Activated CD4-positive, alpha-beta T cell treated with anti-CD3 and anti-CD28 coated beads, Interleukin-2, Interleukin-4, amounts not matched to agents 100 ng/mL and 50 ng/mL, durations not matched to agents 16 hours and 8 hours (primary cell): ENCODE data around the gene ODF2.
"Not testable (repeated sequence)": the region's sequence is repeated elsewhere in the genome, so short reads cannot be mapped to it uniquely, and the experiment has no call there.

Experiments used
- DNase-seq: peaks from one replicate; pipeline ENCODE4 v3.0.0-alpha.2; 2020; ENCODE audit warnings: low spot score

Gene ODF2

GRCh38 chr9:128484686-128485413 is 29.0 kb downstream of the ODF2 start:
- DNase-seq, result no peak

- DNase-seq, result no peak
Measured at GRCh38 chr9:128485414-128485855, 29.6 kb downstream of the ODF2 start.

GRCh38 chr9:128486201-128486600 is 30.4 kb downstream of the ODF2 start:
- DNase-seq, result no peak

- DNase-seq, result no peak
Measured at GRCh38 chr9:128493424-128493823, 37.6 kb downstream of the ODF2 start.

GRCh38 chr9:128494108-128494745 is 38.4 kb downstream of the ODF2 start:
- no peak for DNase-seq

GRCh38 chr9:128494746-128495129 is 38.9 kb downstream of the ODF2 start:
- DNase-seq, result no peak

GRCh38 chr9:128495296-128495695 is 39.5 kb downstream of the ODF2 start:
- DNase-seq, result no peak

GRCh38 chr9:128495804-128496417 is 40.1 kb downstream of the ODF2 start:
- no peak for DNase-seq

GRCh38 chr9:128497824-128498610 is 42.2 kb downstream of the ODF2 start:
- DNase-seq, result no peak

GRCh38 chr9:128498911-128499310 is 43.1 kb downstream of the ODF2 start:
- no peak for DNase-seq

GRCh38 chr9:128499920-128500319 is 44.1 kb downstream of the ODF2 start:
- no peak for DNase-seq

- DNase-seq, result not testable (repeated sequence)
Measured at GRCh38 chr9:128503415-128503825, 47.6 kb downstream of the ODF2 start.

GRCh38 chr9:128503870-128504269 is 48.1 kb downstream of the ODF2 start:
- no peak for DNase-seq

GRCh38 chr9:128504485-128505413 is 48.9 kb downstream of the ODF2 start, which contains the start of gene GLE1:
TSS of gene GLE1 (plus strand) at chr9:128504719. CDS start at chr9:128504806, 87 bp downstream.
- DNase-seq, result peak; percentile 97

- no peak for DNase-seq
Measured at GRCh38 chr9:128505414-128505765, 49.6 kb downstream of the ODF2 start.

GRCh38 chr9:128505906-128506305 is 50.1 kb downstream of the ODF2 start:
- not testable (repeated sequence) for DNase-seq

- no peak for DNase-seq
Measured at GRCh38 chr9:128512820-128513219, 57.0 kb downstream of the ODF2 start.

GRCh38 chr9:128521956-128522355 is 66.2 kb downstream of the ODF2 start:
- no peak for DNase-seq

- no peak for DNase-seq
Measured at GRCh38 chr9:128523199-128523925, 67.6 kb downstream of the ODF2 start.

GRCh38 chr9:128526720-128527119 is 70.9 kb downstream of the ODF2 start:
- no peak for DNase-seq
